Natural killer cell (primary cell): ENCODE measurements around the gene GRM5. TPM values are rescaled to one million over a fixed set of nuclear protein-coding genes. Genes with fewer than 3 reads are reported as not detected.
"Not testable (repeated sequence)": the region's sequence is repeated elsewhere in the genome, so short reads cannot be mapped to it uniquely, and the experiment has no call there.

ENCODE experiments used
- ATAC-seq, 3 donors: fragments of 150-1000 bp in 2 of 3; fragments of 200-7000 bp in 1 of 3; cut with Tn5 transposase; 1 replicate in 1 of 3; 2 replicates in 2 of 3; pipeline ENCODE4 v1.10.0; 2021; ENCODE audit warnings: mild to moderate bottlenecking in 2 of 3, moderate library complexity in 2 of 3
- DNase-seq, 2 donors: peaks; one replicate each; pipeline versions ENCODE4 v3.0.0 to v3.0.0-alpha.2; 2013 to 2021; ENCODE audit warnings: mixed read lengths in 1 of 2
- H3K27ac ChIP-seq: one replicate; pipeline ENCODE4 v1.5.1; 2013; ENCODE audit warnings: mild to moderate bottlenecking, low read length
- H3K27me3 ChIP-seq: one replicate; pipeline ENCODE4 v1.6.1; 2013; ENCODE audit warnings: low read length; ENCODE audit not compliant: control insufficient read depth, insufficient read depth
- H3K36me3 ChIP-seq: one replicate; pipeline ENCODE4 v1.6.1; 2013; ENCODE audit warnings: low read length; ENCODE audit not compliant: control insufficient read depth, insufficient read depth
- H3K4me1 ChIP-seq: one replicate; pipeline ENCODE4 v1.6.1; 2013; ENCODE audit warnings: low read length; ENCODE audit not compliant: control insufficient read depth, insufficient read depth
- H3K4me3 ChIP-seq: one replicate; pipeline ENCODE4 v1.5.1; 2013; ENCODE audit warnings: low read length
- H3K9me3 ChIP-seq: one replicate; pipeline ENCODE4 v1.6.1; 2013; ENCODE audit warnings: low read length; ENCODE audit not compliant: control insufficient read depth, insufficient read depth
- H3K27ac Mint-ChIP-seq, 2 donors: one replicate each; pipeline ENCODE4 v1.8.0; 2022; ENCODE audit warnings: mild to moderate bottlenecking in 2 of 2, mixed read lengths in 2 of 2, moderate library complexity in 1 of 2
- H3K27me3 Mint-ChIP-seq, 2 donors: one replicate each; pipeline ENCODE4 v1.8.0; 2022; ENCODE audit warnings: low read depth in 2 of 2, mixed read lengths in 2 of 2
- H3K36me3 Mint-ChIP-seq: one replicate; pipeline ENCODE4 v1.8.0; 2022; ENCODE audit warnings: mixed read lengths
- H3K4me1 Mint-ChIP-seq, 2 donors: one replicate each; pipeline ENCODE4 v1.8.0; 2022; ENCODE audit warnings: mixed read lengths in 2 of 2
- H3K4me3 Mint-ChIP-seq: one replicate; pipeline ENCODE4 v1.8.0; 2022; ENCODE audit warnings: mild to moderate bottlenecking, moderate library complexity, mixed read lengths
- H3K9me3 Mint-ChIP-seq, 2 donors: one replicate each; pipeline ENCODE4 v1.8.0; 2022; ENCODE audit warnings: mixed read lengths in 2 of 2
- CTCF ChIP-seq: fragments of 200-600 bp; IDR thresholded peaks from one replicate; pipeline ENCODE4 v1.8.0; 2022; ENCODE audit warnings: antibody characterized with exemption
- WGBS: methylation state at CpG from one replicate; pipeline ENCODE4 v1.1.7; 2013; ENCODE audit warnings: missing lambda C conversion rate; ENCODE audit not compliant: insufficient coverage; 5-methylcytosine and 5-hydroxymethylcytosine counted together
- intact Hi-C: fragments of 100-400 bp; cut with micrococcal nuclease; formaldehyde crosslinking; loops from one replicate; pipeline ENCODE4 v1.14.2; 2022
- total RNA-seq, 4 donors: library from RNA; stranded (reverse); fragments of 120-200 nt in 1 of 4; gene quantifications; one replicate each; pipeline versions ENCODE4 v1.2.3 to v1.2.4, GENCODE V29; 2013 to 2022

GRM5 gene
- total RNA-seq, 3 donors from 2014 or later (not counting 1 experiment from before 2014, with no cell fraction given) = not detected

- Mint-ChIP-seq H3K27me3 (no peaks in the 10 kb centered on the region), H3K4me3 (no peak overlapping the region)
- ATAC-seq = no peak
Measured at GRCh38 chr11:89016214-89016613, 49.6 kb downstream of the GRM5 start.

GRCh38 chr11:89015614-89016013 is 50.2 kb downstream of the GRM5 start:
- no peaks in the 10 kb centered on the region for H3K9me3 ChIP-seq
- Mint-ChIP-seq H3K9me3 (peaks cover 0 to 6% of the 10 kb centered on the region in 2 donors), H3K36me3 (no peaks in the 10 kb centered on the region), H3K4me1 (no peaks in the 10 kb centered on the region), H3K27ac (no peak overlapping the region), H3K27me3 (no peaks in the 10 kb centered on the region), H3K4me3 (no peak overlapping the region)
- no peaks in the 10 kb centered on the region for H3K27me3 ChIP-seq
- intact Hi-C loops = no loop called here
- DNase-seq (no peak), ATAC-seq (no peak)
- WGBS = 63% methylated on average over 1 of the region's 1 CpG
- H3K4me1 ChIP-seq = no peaks in the 10 kb centered on the region
- H3K27ac ChIP-seq = no peak overlapping the region
- no peak for TF ChIP-seq CTCF
- no peak overlapping the region for H3K4me3 ChIP-seq
- no peaks in the 10 kb centered on the region for H3K36me3 ChIP-seq

More at GRCh38 chr11:89016214-89016613, 49.6 kb downstream of the GRM5 start:
- Mint-ChIP-seq H3K4me1 (no peaks in the 10 kb centered on the region), H3K9me3 (peaks cover 0 to 6% of the 10 kb centered on the region in 2 donors), H3K36me3 (no peaks in the 10 kb centered on the region), H3K27ac (no peak overlapping the region)
- no peak overlapping the region for H3K27ac ChIP-seq
- no peak overlapping the region for H3K4me3 ChIP-seq
- intact Hi-C loops = no loop called here
- no peaks in the 10 kb centered on the region for H3K4me1 ChIP-seq
- no peak for DNase-seq
- H3K36me3 ChIP-seq = no peaks in the 10 kb centered on the region
- no peaks in the 10 kb centered on the region for H3K9me3 ChIP-seq
- TF ChIP-seq CTCF = no peak
- H3K27me3 ChIP-seq = no peaks in the 10 kb centered on the region

GRCh38 chr11:89000852-89001251 is 64.9 kb downstream of the GRM5 start:
- H3K36me3 ChIP-seq, H3K9me3 ChIP-seq, H3K27ac ChIP-seq, ATAC-seq, H3K27me3 ChIP-seq, H3K27me3 Mint-ChIP-seq, H3K4me3 Mint-ChIP-seq, intact Hi-C loops, H3K4me3 ChIP-seq, H3K27ac Mint-ChIP-seq, H3K4me1 ChIP-seq, DNase-seq, H3K36me3 Mint-ChIP-seq, H3K4me1 Mint-ChIP-seq: not testable (repeated sequence)
- H3K9me3 Mint-ChIP-seq = peaks cover 6 to 10% of the 10 kb centered on the region in 2 donors

GRCh38 chr11:88979641-88980040 is 86.1 kb downstream of the GRM5 start:
- Mint-ChIP-seq H3K4me1 (no peaks in the 10 kb centered on the region), H3K27me3 (no peaks in the 10 kb centered on the region), H3K9me3 (peaks cover 2% of the 10 kb centered on the region in 2 donors), H3K36me3 (peaks cover 8% of the 10 kb centered on the region), H3K4me3 (no peak overlapping the region), H3K27ac (no peak overlapping the region)
- Histone ChIP-seq H3K4me3 (no peak overlapping the region), H3K9me3 (no peaks in the 10 kb centered on the region), H3K27me3 (no peaks in the 10 kb centered on the region), H3K27ac (no peak overlapping the region), H3K36me3 (no peaks in the 10 kb centered on the region), H3K4me1 (no peaks in the 10 kb centered on the region)
- no peak for ATAC-seq
- 76% methylated on average over 2 of the region's 2 CpGs for WGBS
- no peak for TF ChIP-seq CTCF
- DNase-seq = no peak
- intact Hi-C loops = no loop called here

- ATAC-seq, H3K27ac Mint-ChIP-seq, H3K27ac ChIP-seq, H3K36me3 ChIP-seq, H3K27me3 ChIP-seq, intact Hi-C loops, DNase-seq, H3K9me3 Mint-ChIP-seq, H3K4me1 ChIP-seq, H3K4me1 Mint-ChIP-seq, H3K27me3 Mint-ChIP-seq, H3K36me3 Mint-ChIP-seq, H3K9me3 ChIP-seq, H3K4me3 ChIP-seq, H3K4me3 Mint-ChIP-seq: not testable (repeated sequence)
- WGBS = 100% methylated on average over 2 of the region's 3 CpGs
Measured at GRCh38 chr11:88978992-88979391, 86.8 kb downstream of the GRM5 start.

GRCh38 chr11:88975441-88975840 is 90.3 kb downstream of the GRM5 start:
- H3K27me3 ChIP-seq, intact Hi-C loops, DNase-seq, H3K27ac Mint-ChIP-seq, H3K4me3 Mint-ChIP-seq, H3K4me1 ChIP-seq, H3K4me3 ChIP-seq, H3K4me1 Mint-ChIP-seq, H3K9me3 Mint-ChIP-seq, H3K36me3 Mint-ChIP-seq, ATAC-seq, H3K27me3 Mint-ChIP-seq, H3K27ac ChIP-seq, H3K9me3 ChIP-seq, H3K36me3 ChIP-seq: not testable (repeated sequence)
